ENCODE measurements around the gene ABHD12B.

- no peak for TF ChIP-seq POU2F2 (IDR thresholded peaks at IDR 0.05; ENCODE audit: low read depth, low read length)
- no peak for TF ChIP-seq POLR2A (IDR thresholded peaks at IDR 0.05; ENCODE audit: low read depth, low read length)
- no peak for TF ChIP-seq TAF1 (IDR thresholded peaks at IDR 0.05; ENCODE audit: low read depth, low read length)
Measured at GRCh38 chr14:50901361-50901760, 29.5 kb downstream of the ABHD12B start.

All from GM12891 (cell line).